Stimulated activated CD4-positive, alpha-beta T cell treated with anti-CD3 and anti-CD28 coated beads, Interleukin-4, amount 100 ng/mL, for 1 hour (primary cell): ENCODE results near the gene COX5B.
"Not testable (repeated sequence)": the region's sequence is repeated elsewhere in the genome, so short reads cannot be mapped to it uniquely, and the experiment has no call there.

ENCODE experiments used
- DNase-seq: peaks from one replicate; pipeline ENCODE4 v3.0.0-alpha.2; 2020

Gene COX5B

GRCh38 chr2:97675430-97676113 is 29.7 kb downstream of the COX5B start:
- DNase-seq, result no peak

- DNase-seq, result no peak
These were observed 30.8 kb downstream of the COX5B start for GRCh38 chr2:97676620-97677019.

GRCh38 chr2:97677480-97677879 is 31.6 kb downstream of the COX5B start:
- no peak for DNase-seq

- no peak for DNase-seq
These were observed 32.4 kb downstream of the COX5B start for GRCh38 chr2:97678298-97678697.

- not testable (repeated sequence) for DNase-seq
These were observed 41.4 kb downstream of the COX5B start for GRCh38 chr2:97687235-97687634.

- DNase-seq, result no peak
These were observed 42.4 kb downstream of the COX5B start for GRCh38 chr2:97688062-97688827.

- no peak for DNase-seq
These were observed 45.3 kb downstream of the COX5B start for GRCh38 chr2:97691166-97691565.

- DNase-seq, result no peak
These were observed 47.6 kb downstream of the COX5B start for GRCh38 chr2:97693476-97693875.

- DNase-seq, result no peak
These were observed 49.9 kb downstream of the COX5B start for GRCh38 chr2:97695744-97696143.

GRCh38 chr2:97697252-97698235 is 51.7 kb downstream of the COX5B start:
- peak; percentile 96 for DNase-seq
